ENCODE results near the gene ASH1L.
A peak's percentile ranks its signal among the peaks of the same experiment; 100 is the strongest.

Gene ASH1L

DNA sequence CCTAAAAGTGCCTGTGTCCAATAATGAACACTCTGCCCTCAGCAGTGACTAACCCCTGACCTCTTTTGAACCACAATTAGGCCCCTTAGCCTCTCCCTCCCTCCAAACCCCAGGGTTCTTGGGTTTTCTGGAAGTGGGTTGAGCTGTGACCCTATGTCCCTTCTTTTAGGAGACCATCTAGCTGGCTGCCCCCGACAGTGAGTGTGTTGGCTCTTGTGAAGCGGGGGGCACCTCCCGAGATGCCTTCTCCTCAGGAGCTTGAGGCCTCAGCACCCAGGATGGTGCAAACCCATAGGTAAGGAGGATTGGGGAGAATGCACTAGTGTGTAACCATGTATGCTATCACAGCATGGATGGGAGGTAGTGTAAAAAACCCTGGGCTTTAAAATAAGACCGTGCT is 234.6 kb downstream of the ASH1L start:
- DNase-seq (ENCODE audit: low spot score) = no peak

DNA sequence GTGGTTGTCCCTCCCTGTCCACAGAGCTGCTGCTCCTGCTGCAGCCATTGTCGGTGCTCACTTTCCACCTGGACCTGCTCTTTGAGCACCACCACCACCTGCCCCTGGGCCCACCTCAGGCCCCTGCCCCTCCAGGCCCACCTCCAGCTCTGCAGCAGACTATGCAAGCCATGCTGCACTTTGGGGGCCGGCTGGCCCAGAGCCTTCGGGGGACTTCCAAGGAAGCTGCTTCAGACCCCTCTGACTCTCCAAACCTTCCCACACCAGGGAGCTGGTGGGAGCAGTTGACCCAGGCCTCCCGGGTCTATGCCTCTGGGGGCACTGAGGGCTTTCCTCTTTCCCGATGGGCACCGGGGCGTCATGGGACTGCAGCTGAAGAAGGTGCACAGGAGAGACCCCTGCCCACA is 236.0 kb downstream of the ASH1L start:
- DNase-seq (ENCODE audit: low spot score) = no peak

GRCh38 chr1:155326020-155326526 is 236.5 kb downstream of the ASH1L start:
- DNase-seq (ENCODE audit: low spot score) = no peak

GRCh38 chr1:155325603-155325893 is 237.1 kb downstream of the ASH1L start:
- DNase-seq (ENCODE audit: low spot score) = no peak

- DNase-seq (ENCODE audit: low spot score) = peak; percentile 82
Observed at GRCh38 chr1:155324717-155325602, 237.6 kb downstream of the ASH1L start.

- peak; percentile 95 for DNase-seq (ENCODE audit: low spot score)
Observed at GRCh38 chr1:155324037-155324716, 238.4 kb downstream of the ASH1L start.

DNA sequence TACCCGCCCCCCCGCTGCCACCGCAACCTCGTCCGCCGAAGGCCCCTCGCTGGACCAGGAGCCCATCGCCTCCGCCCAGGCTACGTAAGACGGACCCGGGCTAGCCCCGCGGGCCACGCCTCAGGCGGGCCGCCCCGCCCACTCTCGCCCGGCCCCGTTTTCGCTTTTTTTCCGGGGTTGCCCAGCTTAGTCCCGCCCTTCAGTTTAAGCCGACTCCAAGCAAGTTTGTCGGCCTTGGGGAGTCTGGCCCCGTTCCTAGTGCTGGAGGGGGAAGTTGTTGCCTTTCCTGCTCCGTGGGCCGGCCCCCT is 238.9 kb downstream of the ASH1L start:
- peak; percentile 91 for DNase-seq (ENCODE audit: low spot score)

DNA sequence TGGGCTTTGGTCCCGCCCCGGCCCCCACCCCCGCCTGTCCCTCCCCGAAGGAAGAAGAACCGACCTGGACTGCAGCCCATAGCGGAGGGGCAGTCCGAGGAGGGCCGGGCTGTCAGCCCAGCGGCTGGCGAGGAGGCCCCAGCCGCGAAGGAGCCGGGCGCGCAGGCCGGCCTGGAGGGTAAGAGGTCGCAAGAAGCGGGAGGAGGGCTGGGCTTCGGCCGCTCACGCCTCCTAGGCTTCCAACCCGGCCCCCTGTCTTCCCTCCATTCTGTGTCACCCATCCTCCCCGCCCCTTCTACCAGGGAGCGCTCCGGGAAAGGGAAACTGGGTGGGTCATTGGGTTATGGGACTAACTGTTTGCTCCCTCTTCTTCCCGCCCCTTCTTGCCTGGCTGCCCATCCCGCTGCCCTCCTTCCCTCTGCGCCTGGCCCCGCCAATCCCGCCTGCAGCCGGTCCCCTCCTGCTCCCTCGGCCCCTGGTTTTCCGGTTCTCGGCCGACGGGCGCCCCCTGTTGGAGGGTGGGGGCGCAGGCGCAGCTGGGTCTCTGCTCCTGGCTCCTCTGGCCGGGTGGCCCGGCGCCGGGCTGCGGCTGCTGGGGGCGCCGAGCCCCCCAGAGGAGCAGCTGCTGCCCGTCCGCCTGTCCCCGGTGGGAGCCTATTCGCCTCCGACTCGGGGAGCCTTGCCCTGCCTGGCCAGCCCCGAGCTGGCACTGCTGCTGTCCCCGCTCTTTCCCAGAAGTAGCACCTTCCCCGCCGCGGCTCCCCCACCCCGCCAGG is 239.5 kb downstream of the ASH1L start:
- DNase-seq (ENCODE audit: low spot score) = peak; percentile 95

DNA sequence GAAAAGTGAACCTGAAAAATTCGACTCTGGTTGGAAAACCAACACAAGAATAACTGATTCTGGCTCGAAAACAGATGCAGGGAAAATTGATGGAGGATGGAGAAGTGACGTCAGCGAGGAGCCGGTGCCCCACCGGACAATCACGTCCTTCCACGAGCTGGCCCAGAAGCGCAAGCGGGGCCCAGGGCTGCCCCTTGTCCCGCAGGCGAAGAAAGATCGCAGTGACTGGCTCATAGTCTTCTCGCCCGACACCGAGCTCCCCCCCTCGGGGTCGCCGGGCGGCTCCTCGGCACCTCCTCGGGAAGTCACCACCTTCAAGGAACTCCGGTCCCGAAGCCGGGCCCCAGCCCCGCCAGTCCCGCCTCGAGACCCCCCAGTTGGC is 240.0 kb downstream of the ASH1L start:
- peak; percentile 58 for DNase-seq (ENCODE audit: low spot score)

- no peak for DNase-seq (ENCODE audit: low spot score)
Observed at GRCh38 chr1:155321639-155322503, 240.7 kb downstream of the ASH1L start.

DNA sequence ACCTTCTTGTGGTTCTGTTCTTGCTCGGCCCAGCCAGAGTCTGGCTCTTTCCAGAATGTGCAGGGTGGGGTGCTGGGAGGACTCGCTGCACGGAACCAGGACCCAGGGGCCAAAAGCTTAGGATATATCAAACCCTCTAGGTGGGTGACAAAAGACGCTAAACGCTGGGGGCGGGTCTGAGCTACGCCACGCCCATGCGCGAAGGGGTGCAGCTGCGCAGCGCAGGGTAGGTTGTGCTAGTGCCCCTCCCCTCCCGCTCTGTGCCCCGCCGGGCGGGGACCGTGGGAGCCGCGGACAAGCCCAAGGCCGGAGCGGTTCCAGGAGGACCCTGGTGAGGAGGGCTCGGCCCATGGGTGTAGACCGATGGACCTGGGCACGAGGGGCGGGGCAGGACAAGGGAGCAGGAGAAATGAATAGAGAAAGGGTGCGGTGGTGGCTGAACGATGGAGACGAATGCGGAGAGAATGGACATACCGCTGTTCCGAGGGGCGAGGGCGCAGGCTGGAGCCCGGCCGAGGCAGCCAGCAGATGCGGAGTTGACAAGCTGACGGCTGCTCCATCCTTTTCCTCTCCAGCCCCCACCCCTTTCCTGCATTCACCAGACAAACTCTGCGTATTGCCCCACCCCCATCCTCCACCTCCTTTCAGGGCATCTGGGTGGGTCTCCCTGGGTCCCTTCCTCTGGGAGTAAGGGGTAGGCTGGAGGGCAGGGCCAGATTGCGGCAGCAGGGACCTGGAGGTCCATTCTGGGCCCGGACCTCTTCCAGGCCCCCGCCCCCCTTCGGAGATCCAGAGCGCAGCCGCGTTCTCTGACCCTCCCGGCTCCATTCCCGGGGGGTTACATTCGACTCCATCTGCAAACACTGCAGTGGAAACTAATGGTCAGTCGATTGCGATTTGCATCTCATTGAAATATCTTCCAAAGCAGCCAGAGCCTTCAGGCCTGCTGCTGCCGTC is 241.7 kb downstream of the ASH1L start, which contains the start of gene RUSC1:
Gene RUSC1 (plus strand): TSS at position 234 of the 957 bp plus-strand sequence. CDS start 880 bp downstream, outside the sequence.
- DNase-seq (ENCODE audit: low spot score) = no peak

GRCh38 chr1:155320252-155320651 is 242.4 kb downstream of the ASH1L start:
- DNase-seq (ENCODE audit: low spot score) = no peak

DNA sequence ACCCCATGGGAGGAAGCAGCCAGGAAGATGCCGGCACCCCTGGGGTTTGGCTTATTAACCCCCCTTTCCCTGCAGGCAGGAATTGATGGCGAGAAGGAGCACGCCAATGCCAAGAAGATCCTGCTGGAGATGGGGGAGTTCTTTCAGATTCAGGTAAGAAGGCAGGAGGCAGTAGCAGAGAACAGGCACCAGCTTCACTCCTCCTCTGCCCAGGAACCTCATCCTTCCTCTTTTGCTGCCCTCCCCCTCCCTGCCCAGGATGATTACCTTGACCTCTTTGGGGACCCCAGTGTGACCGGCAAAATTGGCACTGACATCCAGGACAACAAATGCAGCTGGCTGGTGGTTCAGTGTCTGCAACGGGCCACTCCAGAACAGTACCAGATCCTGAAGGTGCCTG is 243.1 kb downstream of the ASH1L start:
- DNase-seq (ENCODE audit: low spot score) = no peak

DNA sequence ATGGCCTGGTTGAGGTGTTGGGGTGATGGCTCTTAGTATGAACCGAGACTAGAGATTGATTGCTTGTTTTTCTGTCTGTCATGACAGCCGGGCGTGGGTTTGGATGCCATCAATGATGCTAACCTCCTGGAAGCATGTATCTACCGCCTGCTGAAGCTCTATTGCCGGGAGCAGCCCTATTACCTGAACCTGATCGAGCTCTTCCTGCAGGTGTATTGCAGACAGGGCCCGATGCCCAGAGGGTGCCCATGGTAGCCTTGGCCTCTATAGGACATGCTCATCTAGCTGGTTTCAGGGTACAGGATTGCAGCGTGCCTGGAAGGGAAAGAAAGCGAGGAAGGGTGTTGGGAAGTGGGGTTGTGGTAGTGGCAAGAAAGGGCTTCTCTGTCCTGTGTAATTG is 244.5 kb downstream of the ASH1L start:
- DNase-seq (ENCODE audit: low spot score) = no peak

GRCh38 chr1:155316922-155317321 is 245.7 kb downstream of the ASH1L start:
- DNase-seq (ENCODE audit: low spot score) = no peak

- no peak for DNase-seq (ENCODE audit: low spot score)
Observed at GRCh38 chr1:155313261-155313660, 249.3 kb downstream of the ASH1L start.

- DNase-seq (ENCODE audit: low spot score) = peak; percentile 38
Observed at GRCh38 chr1:155309423-155310021, 253.1 kb downstream of the ASH1L start.

DNA sequence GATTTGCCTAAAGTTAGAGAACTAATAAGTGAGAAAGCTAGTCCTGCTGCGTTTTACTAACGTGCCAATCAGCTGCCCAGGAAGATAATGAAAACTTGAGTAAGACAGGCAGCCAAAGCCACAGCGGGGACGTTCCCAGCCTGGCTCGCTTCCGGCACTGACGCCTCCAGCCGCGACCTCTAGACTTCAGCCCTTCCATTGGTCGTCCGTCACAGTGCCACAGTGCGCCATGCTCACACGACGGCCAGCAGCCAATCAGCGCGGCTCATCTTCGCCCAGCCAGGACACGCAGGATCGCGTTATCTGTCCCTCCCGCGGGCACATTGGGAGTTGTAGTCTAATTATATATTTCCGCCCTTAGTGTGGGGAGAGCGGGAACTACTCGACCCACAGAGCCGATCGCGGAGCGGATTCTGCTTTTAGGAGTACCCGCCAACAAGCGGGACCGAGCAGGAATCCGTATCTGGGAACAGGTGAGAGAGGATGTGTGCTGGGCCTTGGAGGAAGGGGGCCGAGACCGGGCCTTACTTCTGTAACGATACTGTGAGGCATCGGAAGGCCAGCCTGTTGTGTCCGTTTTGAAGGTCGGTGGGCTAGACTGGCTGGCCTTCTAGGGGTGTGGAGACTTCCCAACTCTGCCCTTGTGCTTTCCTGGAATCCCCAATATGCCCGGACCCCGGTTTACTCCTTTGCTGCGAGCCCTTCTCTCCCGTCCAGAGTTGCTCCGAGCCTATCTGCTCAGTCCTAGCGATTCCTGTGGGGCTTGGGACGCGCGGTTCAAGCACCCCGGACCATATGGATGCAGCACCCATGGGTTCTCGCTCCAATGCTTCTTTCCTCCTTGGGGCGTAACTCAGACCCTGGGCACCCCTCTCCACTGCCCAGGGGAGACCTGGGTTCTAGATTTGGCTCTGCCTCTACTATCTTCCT is 253.8 kb downstream of the ASH1L start, which contains the start of gene FDPS:
Gene FDPS (plus strand): TSS at position 374 of the 930 bp plus-strand sequence. CDS start 924 bp downstream, outside the sequence.
- peak; percentile 99 for DNase-seq (ENCODE audit: low spot score)

DNA sequence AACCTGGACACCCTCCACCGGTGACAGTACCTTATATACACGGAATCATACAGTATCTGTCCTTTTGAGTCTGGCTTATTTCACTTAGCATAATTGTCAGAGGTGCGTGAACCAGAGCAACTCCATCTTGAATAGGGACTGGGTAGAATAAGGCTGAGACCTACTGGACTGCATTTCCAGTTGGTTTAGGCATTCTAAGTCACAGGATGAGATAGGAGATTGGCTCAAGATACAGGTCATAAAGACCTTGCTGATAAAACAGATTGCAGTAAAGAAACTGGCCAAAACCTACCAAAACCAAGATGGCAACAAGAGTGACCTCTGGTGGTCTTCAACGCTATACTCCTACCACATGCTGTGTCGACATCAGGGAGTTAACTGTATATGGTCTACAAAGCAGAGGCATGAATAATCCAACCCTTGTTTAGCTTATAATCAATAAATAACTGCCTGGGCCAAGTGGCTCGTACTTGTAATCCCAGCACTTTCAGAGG is 255.3 kb downstream of the ASH1L start:
- peak; percentile 73 for DNase-seq (ENCODE audit: low spot score)

Data from RKO (cell line).